GM10248 (cell line): Measurements from ENCODE around the gene MAML2.
A peak's percentile ranks its signal among the peaks of the same experiment; 100 is the strongest.

Experiments
- CTCF ChIA-PET: fragments of 300-600 bp; sonication (Branson Sonifier 250); formaldehyde crosslinking; extraction: SDS; loops from one replicate; lab custom pipeline; 2021; ENCODE audit warnings: antibody characterized with exemption; lab: Yijun Ruan, JAX
- POLR2A ChIA-PET: fragments of 350-650 bp; sonication (Branson Sonifier 250); formaldehyde crosslinking; extraction: SDS; loops from one replicate; lab custom pipeline; 2020; ENCODE audit warnings: antibody characterized with exemption; lab: Yijun Ruan, JAX
- DNase-seq: peaks from one replicate; pipeline ENCODE4 v3.0.0; 2012; ENCODE audit errors: extremely low spot score
- TF ChIP-seq, protein P1 (sequence below): IDR thresholded peaks from 2 replicates; pipeline ENCODE4 v1.5.1; 2012; ENCODE audit warnings: mild to moderate bottlenecking, low read depth; ENCODE audit errors: extremely low read depth, missing control alignments, control extremely low read depth

The MAML2 gene

DNA sequence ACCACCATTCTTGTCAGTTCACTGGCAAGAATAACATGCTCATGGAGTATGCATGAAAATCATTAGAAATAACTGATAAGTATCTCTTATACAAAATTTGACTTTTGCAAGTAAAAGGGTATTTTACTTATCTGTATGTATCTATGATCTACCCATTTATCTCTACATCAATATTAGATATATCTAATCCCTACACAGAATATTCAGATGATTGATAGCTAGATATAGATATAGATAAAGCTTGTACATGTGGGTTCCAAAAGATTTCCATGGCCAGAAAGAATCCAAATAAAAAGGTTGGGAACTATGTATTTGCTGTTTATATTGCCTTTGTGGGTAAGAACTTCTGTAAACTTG lies 185.5 kb downstream of the MAML2 start:
- no peak for DNase-seq
- ChIA-PET CTCF (interaction anchor here (1.1 to 1.4 kb wide), 3 partner anchors 19 to 102 kb away, joined by 3 read pairs; no protein-coding TSS in a partner anchor), POLR2A (no interaction called here)
- TF ChIP-seq, protein P1, sequence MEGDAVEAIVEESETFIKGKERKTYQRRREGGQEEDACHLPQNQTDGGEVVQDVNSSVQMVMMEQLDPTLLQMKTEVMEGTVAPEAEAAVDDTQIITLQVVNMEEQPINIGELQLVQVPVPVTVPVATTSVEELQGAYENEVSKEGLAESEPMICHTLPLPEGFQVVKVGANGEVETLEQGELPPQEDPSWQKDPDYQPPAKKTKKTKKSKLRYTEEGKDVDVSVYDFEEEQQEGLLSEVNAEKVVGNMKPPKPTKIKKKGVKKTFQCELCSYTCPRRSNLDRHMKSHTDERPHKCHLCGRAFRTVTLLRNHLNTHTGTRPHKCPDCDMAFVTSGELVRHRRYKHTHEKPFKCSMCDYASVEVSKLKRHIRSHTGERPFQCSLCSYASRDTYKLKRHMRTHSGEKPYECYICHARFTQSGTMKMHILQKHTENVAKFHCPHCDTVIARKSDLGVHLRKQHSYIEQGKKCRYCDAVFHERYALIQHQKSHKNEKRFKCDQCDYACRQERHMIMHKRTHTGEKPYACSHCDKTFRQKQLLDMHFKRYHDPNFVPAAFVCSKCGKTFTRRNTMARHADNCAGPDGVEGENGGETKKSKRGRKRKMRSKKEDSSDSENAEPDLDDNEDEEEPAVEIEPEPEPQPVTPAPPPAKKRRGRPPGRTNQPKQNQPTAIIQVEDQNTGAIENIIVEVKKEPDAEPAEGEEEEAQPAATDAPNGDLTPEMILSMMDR = no peak

DNA sequence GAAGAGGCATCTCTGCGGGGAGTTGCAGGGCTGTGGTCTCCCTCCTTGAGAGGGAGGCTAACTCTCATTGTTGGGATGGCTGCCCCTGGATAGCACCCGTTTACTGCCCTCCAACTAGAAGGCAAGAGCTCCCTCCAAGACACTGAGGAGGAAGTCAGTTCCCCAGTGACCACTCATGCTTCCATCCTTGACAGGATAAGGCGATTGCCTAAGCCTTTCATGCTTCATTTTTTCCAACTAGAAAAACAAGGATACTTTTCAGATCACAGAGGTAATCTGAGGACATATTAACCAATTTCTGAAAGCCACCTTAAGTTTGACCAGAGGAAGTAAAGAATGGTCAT lies 186.6 kb downstream of the MAML2 start:
- TF ChIP-seq, protein P1 = no peak
- POLR2A ChIA-PET = no interaction called here
- DNase-seq = no peak
- CTCF ChIA-PET = interaction anchor here (1.1 to 2.4 kb wide), 4 partner anchors 9 to 65 kb away, joined by 3 to 9 read pairs (median 6); no protein-coding TSS in a partner anchor

DNA sequence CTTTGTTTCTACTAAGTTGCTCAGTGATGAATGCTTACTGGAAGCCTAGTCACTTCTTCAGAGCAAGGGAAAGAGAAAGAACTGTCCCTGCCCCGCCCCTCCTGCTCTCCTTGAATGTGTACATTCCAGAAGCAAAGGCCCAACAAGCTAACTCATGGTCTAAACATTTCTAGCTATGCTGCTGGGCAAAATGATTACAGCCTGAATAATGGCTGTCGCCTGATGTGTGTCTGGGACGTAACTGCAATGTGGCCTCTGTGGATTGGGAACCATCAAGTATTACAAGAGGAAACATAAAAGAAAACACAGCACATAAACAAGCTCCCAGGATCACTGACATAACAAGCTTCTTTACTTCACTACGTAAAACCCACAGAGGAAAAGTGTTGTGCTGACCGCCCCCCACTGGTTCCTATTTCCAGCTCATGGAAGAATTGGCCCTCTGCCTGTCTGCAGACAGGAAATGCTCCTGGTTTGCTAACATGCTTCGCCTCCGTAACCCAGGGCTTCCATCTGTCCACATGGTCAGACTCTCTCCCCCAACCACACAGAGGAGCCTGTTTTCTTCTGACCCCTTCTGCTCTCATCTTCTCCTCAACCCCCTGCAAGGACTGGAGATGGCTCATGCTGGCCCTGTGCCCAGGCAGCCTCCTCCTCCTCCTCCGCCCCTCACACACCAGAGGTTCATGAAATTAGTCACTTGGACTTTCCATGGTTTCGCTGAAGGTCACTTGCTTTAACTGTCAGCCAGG lies 187.2 kb downstream of the MAML2 start:
- TF ChIP-seq, protein P1 = peak; percentile 7
- POLR2A ChIA-PET = no interaction called here
- peak; percentile 55 for DNase-seq
- CTCF ChIA-PET = interaction anchor here (0.7 to 2.4 kb wide), 12 partner anchors 9 to 319 kb away, joined by 3 to 9 read pairs (median 4); no protein-coding TSS in a partner anchor

DNA sequence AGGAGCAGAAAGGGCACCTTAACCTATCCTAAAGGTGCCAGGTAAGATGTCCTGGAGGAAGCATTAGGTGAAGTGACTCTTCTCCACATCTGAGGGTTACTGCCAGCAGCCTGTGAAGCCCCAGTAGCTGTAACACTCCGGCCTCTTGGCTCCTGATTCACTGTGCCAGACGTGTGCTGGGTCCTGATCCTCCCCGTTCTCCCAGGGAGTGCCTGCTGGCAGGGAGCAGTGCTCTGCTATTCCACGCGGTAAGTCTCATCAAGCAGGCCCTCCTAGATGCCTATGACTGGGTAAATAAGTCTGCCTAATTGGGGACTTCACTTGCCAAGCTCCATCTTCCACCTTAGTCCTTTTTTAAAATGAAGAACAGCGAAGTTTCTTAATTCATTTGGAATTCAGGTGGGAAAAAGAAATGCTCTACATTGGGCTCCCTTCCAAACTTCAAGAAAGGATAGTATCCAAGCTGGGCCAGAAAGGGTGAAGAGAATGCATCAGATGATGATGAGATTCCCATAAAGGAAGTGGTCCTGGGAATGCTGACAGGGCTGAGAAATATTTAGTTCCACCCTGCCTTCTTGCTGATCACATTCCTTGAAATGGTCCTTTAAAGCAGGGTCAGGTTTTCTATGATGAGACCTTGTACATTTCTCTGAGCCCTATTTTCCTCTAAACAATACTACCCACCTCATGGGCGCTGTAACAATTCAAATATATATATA lies 188.0 kb downstream of the MAML2 start:
- ChIA-PET POLR2A (no interaction called here), CTCF (interaction anchor here (0.7 to 2.4 kb wide), 14 partner anchors 8 to 319 kb away, joined by 3 to 9 read pairs (median 4); no protein-coding TSS in a partner anchor)
- no peak for DNase-seq
- TF ChIP-seq, protein P1 = no peak

DNA sequence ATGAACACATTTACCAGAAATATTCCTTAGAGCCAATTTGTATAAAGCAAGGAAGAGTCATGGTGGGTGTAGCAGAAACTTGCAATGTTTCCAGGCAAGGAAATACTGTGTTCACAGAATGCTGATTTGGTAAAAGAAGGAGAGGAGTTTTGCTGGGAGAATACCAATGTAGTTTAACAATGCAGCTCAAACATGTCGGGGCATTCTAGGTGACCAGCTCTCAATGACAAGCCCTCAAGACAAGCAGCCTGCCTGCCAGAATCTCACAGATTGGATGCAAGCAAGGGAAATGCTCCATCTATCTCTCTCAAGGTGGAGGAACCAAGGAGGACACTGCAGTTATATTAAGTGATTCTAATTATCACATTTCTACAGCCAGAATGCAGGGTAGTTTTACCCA lies 190.4 kb downstream of the MAML2 start:
- POLR2A ChIA-PET = no interaction called here

DNA sequence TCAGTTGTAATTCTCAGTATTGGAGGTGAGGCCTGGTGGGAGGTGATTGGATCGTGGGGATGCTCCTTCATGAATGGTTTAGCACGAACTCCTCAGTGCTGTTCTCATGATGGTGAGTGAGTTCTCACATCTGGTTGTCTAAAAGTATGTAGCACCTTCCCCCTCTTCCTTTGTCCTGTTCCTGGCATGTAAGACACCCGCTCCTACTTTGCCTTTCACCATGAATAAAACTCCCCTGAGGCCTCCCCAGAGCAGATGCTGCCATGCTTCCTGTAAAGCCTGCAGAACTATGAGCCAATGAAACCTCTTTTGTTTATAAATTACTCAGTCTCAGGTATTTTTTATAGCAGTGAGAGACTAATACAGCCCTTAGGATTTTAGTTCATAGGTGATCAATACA lies 191.5 kb downstream of the MAML2 start:
- DNase-seq = no peak
- ChIA-PET CTCF (interaction anchor here (0.9 to 1.5 kb wide), 5 partner anchors 9 to 85 kb away, joined by 3 to 5 read pairs (median 3); no protein-coding TSS in a partner anchor), POLR2A (no interaction called here)
- TF ChIP-seq, protein P1 = no peak

More for the DNA sequence above, 190.4 kb downstream of the MAML2 start:
- TF ChIP-seq, protein P1 = no peak
- CTCF ChIA-PET = interaction anchor here (1.2 to 1.4 kb wide), 3 partner anchors 41 to 84 kb away, joined by 3 to 4 read pairs (median 3); no protein-coding TSS in a partner anchor
- no peak for DNase-seq
